Aorta (tissue), 5 donors: ENCODE results near the gene ST6GAL1. TPM values are rescaled to one million over a fixed set of nuclear protein-coding genes. Genes with fewer than 3 reads are reported as not detected.

Source experiments
- ATAC-seq: fragments of 200-7000 bp; cut with Tn5 transposase; one replicate; pipeline ENCODE4 v1.9.1; 2022; ENCODE audit warnings: moderate library complexity; ENCODE audit not compliant: low FRiP score
- DNase-seq, 2 donors: peaks; one replicate each; pipeline ENCODE4 v3.0.0-alpha.2; 2020
- H3K27ac ChIP-seq, 2 donors: one replicate each; pipeline ENCODE4 v1.5.1; 2013; ENCODE audit warnings: low read length in 2 of 2, mild to moderate bottlenecking in 2 of 2, moderate library complexity in 2 of 2, control low read depth in 1 of 2, inconsistent platforms in 1 of 2, low read depth in 1 of 2
- H3K27me3 ChIP-seq, 2 donors: one replicate each; pipeline ENCODE4 v1.6.1; 2013; ENCODE audit warnings: control low read depth in 1 of 2, low read length in 1 of 2, mild to moderate bottlenecking in 1 of 2, moderate library complexity in 1 of 2; ENCODE audit not compliant: insufficient read depth in 2 of 2, control insufficient read depth in 1 of 2
- H3K36me3 ChIP-seq, 2 donors: one replicate each; pipeline ENCODE4 v1.6.1; 2013; ENCODE audit warnings: control low read depth in 1 of 2, low read length in 1 of 2, mild to moderate bottlenecking in 1 of 2; ENCODE audit not compliant: insufficient read depth in 2 of 2, control insufficient read depth in 1 of 2
- H3K4me1 ChIP-seq, 2 donors: one replicate each; pipeline ENCODE4 v1.6.1; 2013; ENCODE audit warnings: low read length in 2 of 2, control low read depth in 1 of 2, mild to moderate bottlenecking in 1 of 2, moderate library complexity in 1 of 2; ENCODE audit not compliant: insufficient read depth in 2 of 2, control insufficient read depth in 1 of 2
- H3K4me3 ChIP-seq, 2 donors: one replicate each; pipeline ENCODE4 v1.5.1; 2013; ENCODE audit warnings: low read length in 2 of 2, control low read depth in 1 of 2, mild to moderate bottlenecking in 1 of 2
- H3K9me3 ChIP-seq: one replicate; pipeline ENCODE4 v1.6.1; 2013; ENCODE audit warnings: mild to moderate bottlenecking, low read length; ENCODE audit not compliant: control insufficient read depth
- WGBS, 2 donors: extraction: QIAGEN DNeasy Blood & Tissue Kit; methylation state at CpG; one replicate each; pipeline ENCODE4 v1.1.7; 2013; 5-methylcytosine and 5-hydroxymethylcytosine counted together
- intact Hi-C, 2 donors: fragments of 100-400 bp; cut with DNase I; formaldehyde crosslinking; loops; one replicate each; pipeline versions ENCODE4 v1.14.2 to v1.15.0; 2022
- polyA plus RNA-seq, 2 donors: library from polyadenylated mRNA; stranded (reverse); fragments of 200-250 nt; gene quantifications; one replicate each; pipeline ENCODE4 v1.2.3, GENCODE V29; 2013
- total RNA-seq, 2 donors: library from RNA; stranded (reverse); fragmentation: NEBNext Ultra II Directional; extraction: Animal tissue kit (Norgen Biotek cat#: 25700); gene quantifications; one replicate each; pipeline ENCODE4 v1.2.1, GENCODE V29; 2021
- donor health status: healthy with polysubstance abuse.
- donor health status: Bipolar disorder and iron deficiency.
- donor health status: DM: no; HTN: no; CAD: no.
- donor health status: DM: no; HTN: no; CAD: no.
- donor health status: DM: yes; HTN: yes; CAD: no.

The ST6GAL1 gene
- total and polyA plus RNA-seq, 4 donors: 11.8 to 140 (median 50.4) TPM

DNA sequence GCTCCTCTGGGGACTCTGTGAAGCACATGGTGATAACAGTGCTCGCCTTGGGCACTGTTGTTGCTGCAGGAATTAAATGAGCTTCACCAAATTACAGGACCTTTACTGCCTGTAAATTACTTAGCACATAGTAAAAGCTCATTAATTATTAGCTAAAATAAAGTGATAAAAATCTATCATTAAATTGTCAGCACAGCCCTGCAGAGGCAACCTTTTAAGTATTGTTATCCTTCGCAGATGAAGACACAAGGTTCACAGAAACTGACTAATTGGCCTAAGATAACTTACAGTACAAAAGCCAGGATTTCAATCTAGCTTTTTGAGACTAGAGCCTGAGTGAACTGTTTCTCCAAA lies 96.0 kb downstream of the ST6GAL1 start:
- Histone ChIP-seq H3K27me3 (no peaks in the 10 kb centered on the region), H3K4me1 (peaks cover 0 to 3% of the 10 kb centered on the region in 2 donors), H3K4me3 (no peak overlapping the region), H3K36me3 (no peaks in the 10 kb centered on the region), H3K9me3 (no peaks in the 10 kb centered on the region), H3K27ac (no peak overlapping the region)
- DNase-seq: no peak
- intact Hi-C loops: no loop called here
- no peak for ATAC-seq
- 59 to 61% methylated on average over 2 of the region's 2 CpGs for WGBS, 2 donors

DNA sequence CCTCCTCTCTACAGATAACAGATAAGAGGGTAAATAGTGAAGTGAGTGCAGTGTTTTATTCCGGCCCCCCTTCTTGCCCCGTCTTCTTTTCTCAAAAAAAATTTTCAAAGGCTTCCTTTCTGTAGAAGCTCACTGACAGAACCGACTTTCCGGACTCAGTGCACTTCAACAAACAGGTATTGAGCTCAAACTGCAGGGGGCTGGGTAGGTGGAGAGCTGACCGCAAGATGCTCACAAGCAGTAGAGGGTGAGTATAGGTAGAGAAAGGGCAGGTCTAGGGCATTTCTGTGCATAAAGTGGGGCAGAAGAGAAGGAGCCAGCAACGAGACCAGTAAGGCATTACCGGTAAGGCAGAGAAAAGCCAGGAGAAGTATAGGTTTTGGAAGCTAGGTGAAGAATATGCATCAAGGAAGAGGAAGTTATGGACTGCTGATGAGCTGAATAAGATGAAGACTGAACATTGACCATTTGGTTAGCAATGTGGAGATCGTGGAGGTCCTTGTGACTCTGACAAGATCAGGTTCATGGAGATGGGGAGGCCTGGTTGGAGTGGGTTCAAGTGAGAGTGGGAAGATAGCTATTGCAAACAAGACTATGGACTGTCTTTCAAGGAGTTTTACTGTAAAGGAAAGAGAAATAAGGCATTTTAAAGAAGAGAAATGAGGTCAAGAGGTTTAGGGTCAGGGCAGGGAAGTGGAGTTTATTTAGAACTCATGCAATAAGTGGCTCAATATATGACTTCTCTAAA lies 97.4 kb downstream of the ST6GAL1 start:
- Histone ChIP-seq H3K27me3 (no peaks in the 10 kb centered on the region), H3K4me1 (peaks cover 0 to 3% of the 10 kb centered on the region in 2 donors), H3K9me3 (no peaks in the 10 kb centered on the region), H3K36me3 (no peaks in the 10 kb centered on the region), H3K27ac (no peak overlapping the region), H3K4me3 (no peak overlapping the region)
- ATAC-seq: no peak
- intact Hi-C loops: no loop called here
- no peak for DNase-seq
- WGBS, 2 donors: 92 to 93% methylated on average over 8 of the region's 8 CpGs

DNA sequence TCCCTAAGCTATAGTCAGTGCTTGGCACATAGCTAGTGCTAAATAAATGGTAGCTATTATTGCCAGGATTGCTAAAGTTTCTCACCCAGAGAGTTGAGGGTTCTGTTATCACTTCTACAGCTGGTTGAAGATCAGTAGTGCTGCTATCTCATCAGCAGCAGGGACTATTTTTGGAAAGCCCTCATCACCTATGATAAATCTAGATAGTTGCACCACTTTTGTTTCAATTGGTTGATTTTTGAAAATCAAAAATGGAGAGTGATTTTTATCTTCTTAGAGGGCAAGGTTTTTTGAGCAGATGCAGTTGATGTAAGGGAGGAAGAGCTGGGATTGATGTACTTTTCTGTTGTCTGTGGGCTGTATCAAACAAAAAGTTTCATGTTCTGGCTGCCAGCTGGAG lies 101.6 kb downstream of the ST6GAL1 start:
- Histone ChIP-seq H3K4me1 (peaks cover 0 to 3% of the 10 kb centered on the region in 2 donors), H3K36me3 (no peaks in the 10 kb centered on the region), H3K27me3 (no peaks in the 10 kb centered on the region), H3K9me3 (no peaks in the 10 kb centered on the region), H3K4me3 (no peak overlapping the region), H3K27ac (no peak overlapping the region)
- DNase-seq (no peak), ATAC-seq (no peak)
- intact Hi-C loops: no loop called here

DNA sequence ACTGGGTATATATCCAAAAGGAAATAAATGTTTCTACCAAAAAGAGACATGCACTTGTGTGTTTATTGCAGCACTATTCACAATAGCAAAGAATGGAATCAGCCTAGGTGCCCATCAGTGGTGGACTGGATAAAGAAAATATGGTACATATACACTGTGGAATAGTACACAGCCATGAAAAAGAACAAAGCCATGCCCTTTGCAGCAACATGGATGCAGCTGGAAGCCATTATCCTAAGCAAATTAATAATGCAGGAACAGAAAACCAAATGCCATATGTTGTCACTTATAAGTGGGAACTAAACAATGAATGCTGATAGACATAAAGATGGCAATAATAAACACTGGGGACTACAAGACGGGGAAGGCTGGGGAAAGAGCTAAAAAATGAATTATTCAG lies 106.1 kb downstream of the ST6GAL1 start:
- intact Hi-C loops: no loop called here
- ATAC-seq: no peak
- H3K4me1 ChIP-seq: no peaks in the 10 kb centered on the region
- peaks cover 3 to 4% of the 10 kb centered on the region in 2 donors for H3K36me3 ChIP-seq
- no peaks in the 10 kb centered on the region for H3K27me3 ChIP-seq
- H3K4me3 ChIP-seq: no peak overlapping the region
- H3K9me3 ChIP-seq: no peaks in the 10 kb centered on the region
- DNase-seq: no peak
- no peak overlapping the region for H3K27ac ChIP-seq
- 90 to 95% methylated on average over 1 of the region's 1 CpG for WGBS, 2 donors

DNA sequence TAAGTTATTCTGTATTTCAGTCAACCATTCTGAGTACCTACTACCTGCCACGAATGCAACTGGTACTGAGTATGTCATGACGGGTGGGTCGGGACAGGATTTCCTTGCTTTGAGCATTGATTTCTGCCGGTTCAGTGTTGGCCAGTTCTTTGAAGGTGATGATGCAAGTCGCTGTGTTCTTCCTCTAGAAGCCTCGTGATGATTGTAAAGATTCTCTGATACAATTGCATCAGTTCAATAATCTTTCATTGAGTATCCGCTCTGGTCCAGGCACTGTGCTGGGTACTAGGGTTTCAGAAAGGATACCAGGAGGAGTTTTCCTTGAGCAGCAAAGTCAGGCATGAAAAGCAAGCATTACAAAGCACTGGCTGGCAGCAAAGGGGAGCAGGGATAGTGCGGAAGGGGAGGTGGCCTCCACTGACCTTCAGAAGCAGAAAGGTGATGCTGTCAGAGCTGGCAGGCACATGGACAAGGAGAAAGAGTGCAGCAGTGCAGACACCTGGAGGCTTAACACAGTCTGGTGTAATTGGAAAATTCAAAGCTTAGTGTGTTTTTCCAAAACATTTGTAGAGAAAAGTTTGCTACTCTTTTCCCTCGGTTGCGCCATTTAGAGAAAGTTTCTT lies 108.9 kb downstream of the ST6GAL1 start:
- no peak for ATAC-seq
- Histone ChIP-seq H3K9me3 (no peaks in the 10 kb centered on the region), H3K4me3 (no peak overlapping the region)

DNA sequence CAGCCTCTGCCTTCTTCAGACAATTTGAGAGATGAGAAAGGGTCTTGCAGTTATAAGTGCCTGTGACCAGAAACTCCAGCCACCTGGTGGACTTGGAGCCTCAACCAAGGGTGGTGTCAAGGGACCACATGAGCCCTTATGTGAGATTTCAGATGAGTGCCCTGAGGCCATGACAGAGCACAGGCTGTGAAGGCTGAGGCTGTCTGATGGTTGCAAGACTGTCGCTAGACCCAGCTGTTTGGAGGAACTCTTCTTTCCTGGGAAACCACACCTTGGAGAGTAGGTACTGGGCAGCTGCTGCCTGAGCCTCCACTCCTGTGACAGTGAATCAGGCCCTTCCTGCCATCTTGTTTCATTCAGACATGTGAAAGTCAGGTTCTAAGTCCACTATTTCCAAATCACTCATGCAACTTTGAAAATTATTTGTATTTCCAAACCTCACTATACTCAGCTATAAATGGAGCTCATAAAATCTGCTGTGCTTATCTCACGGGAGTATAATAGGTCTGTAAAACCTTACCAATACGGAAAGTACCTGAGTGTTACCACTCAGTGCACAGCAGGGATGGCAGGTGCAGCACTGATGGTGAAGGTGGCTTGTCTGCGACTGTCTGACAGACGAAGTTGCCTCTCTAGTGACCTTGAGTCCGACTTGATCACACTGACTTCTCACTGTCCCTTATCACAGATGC lies 109.5 kb downstream of the ST6GAL1 start:
- Histone ChIP-seq H3K27ac (no peak overlapping the region), H3K27me3 (no peaks in the 10 kb centered on the region), H3K36me3 (peaks cover 3 to 4% of the 10 kb centered on the region in 2 donors), H3K9me3 (no peaks in the 10 kb centered on the region), H3K4me3 (no peak overlapping the region), H3K4me1 (no peaks in the 10 kb centered on the region)
- ATAC-seq (no peak), DNase-seq (no peak)
- intact Hi-C loops: loop anchor here in 1 of 2 donors (5.0 kb wide), 2 partner anchors 38 to 42 kb away; no protein-coding TSS in a partner anchor
- 94 to 96% methylated on average over 6 of the region's 6 CpGs for WGBS, 2 donors

More for the DNA sequence above, 108.9 kb downstream of the ST6GAL1 start:
- no peak for DNase-seq
- WGBS, 2 donors: 94 to 97% methylated on average over 10 of the region's 10 CpGs
- intact Hi-C loops: no loop called here
- H3K4me1 ChIP-seq: no peaks in the 10 kb centered on the region
- H3K27me3 ChIP-seq: no peaks in the 10 kb centered on the region
- peaks cover 3 to 4% of the 10 kb centered on the region in 2 donors for H3K36me3 ChIP-seq
- no peak overlapping the region for H3K27ac ChIP-seq

DNA sequence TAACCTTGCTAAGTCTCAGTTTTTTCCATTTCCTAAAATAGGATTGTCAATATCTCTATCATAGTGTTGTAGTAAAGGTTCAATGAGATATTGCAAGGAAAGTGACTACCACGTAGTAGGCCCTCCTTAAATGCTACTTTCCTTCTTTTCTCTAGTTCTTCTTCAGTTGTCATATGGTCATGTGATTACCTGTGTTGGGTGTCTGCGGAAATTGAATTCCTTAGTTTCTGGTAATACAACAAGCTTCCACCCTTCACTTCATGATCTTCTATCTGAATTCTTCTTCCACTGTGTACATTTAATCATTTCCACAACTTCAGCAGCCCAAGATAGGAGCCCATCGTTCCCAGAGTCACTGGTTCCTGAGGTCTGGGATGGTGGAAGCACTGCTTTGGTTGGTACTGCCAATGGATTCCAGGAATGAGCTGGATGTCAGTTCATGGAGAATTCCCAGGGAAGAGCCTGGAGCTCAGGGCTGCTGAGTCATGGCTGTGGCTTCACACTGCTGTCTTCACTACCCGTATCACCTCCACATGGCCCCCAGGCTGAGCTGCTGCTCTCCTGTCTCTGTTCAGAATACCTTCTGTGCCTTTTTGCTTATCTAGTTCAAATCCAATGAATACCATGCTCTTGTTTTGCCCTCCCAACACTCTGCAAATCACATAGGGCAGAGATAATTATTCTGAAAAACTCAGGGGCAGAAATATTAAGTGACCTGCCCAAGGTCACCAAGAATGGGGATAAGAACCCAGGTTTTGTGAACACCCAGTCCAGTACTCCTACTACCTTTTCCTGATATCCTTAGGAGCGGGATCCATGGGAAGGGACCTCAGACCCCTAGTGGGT lies 110.4 kb downstream of the ST6GAL1 start:
- Histone ChIP-seq H3K36me3 (peaks cover 3 to 4% of the 10 kb centered on the region in 2 donors), H3K4me3 (no peak overlapping the region), H3K4me1 (no peaks in the 10 kb centered on the region), H3K27me3 (no peaks in the 10 kb centered on the region), H3K27ac (no peak overlapping the region), H3K9me3 (no peaks in the 10 kb centered on the region)
- 91 to 94% methylated on average over 5 of the region's 5 CpGs for WGBS, 2 donors
- DNase-seq (no peak), ATAC-seq (no peak)
- intact Hi-C loops: loop anchor here in 1 of 2 donors (5.0 kb wide), 2 partner anchors 38 to 42 kb away; no protein-coding TSS in a partner anchor
